GM23338 (cell line): ENCODE measurements around the gene ACAD8.

ENCODE experiments used
- CREB1 ChIP-seq: fragments of 250-450 bp; sonication (Bioruptor Pico); IDR thresholded peaks from 2 replicates; pipeline ENCODE4 v1.5.0; 2020; ENCODE audit warnings: low read depth, mild to moderate bottlenecking, moderate library complexity
- CTCF ChIP-seq, 2 experiments: fragments of 200-600 bp in 1 of 2; sonication (generic) in 1 of 2; conservative IDR thresholded peaks; 2 replicates each; pipeline versions ENCODE4 v1.5.1 to v1.6.1; 2016 to 2017; ENCODE audit warnings: antibody characterized with exemption in 2 of 2, low read depth in 2 of 2, mild to moderate bottlenecking in 2 of 2, moderate library complexity in 1 of 2
- ETS1 ChIP-seq: IDR thresholded peaks from 2 replicates; pipeline ENCODE4 v1.6.1; 2016; ENCODE audit warnings: antibody characterized with exemption
- EZH2 ChIP-seq: fragments of 200-600 bp; sonication (generic); IDR thresholded peaks from one replicate; pipeline ENCODE4 v1.8.0; 2017; ENCODE audit warnings: antibody characterized with exemption, mild to moderate bottlenecking, low read depth; ENCODE audit not compliant: unreplicated experiment
- EZH2phosphoT487 ChIP-seq: fragments of 200-600 bp; sonication (generic); IDR thresholded peaks from one replicate; pipeline ENCODE4 v1.8.1; 2018; ENCODE audit warnings: antibody characterized with exemption; ENCODE audit not compliant: unreplicated experiment
- POLR2AphosphoS5 ChIP-seq: IDR thresholded peaks from 2 replicates; pipeline ENCODE4 v1.6.1; 2016; ENCODE audit warnings: antibody characterized with exemption, low read depth

GRCh38 chr11:134289789-134290188 lies 36.4 kb downstream of the ACAD8 start:
- TF ChIP-seq POLR2AphosphoS5 (no peak), CTCF (conservative IDR thresholded peaks at IDR 0.05; ENCODE audit: low read depth in 2 of 2) (no peak), EZH2phosphoT487 (no peak), EZH2 (no peak), ETS1 (no peak), CREB1 (CRISPR knock-in tag) (no peak)
